HCT116 (cell line): Measurements from ENCODE around the gene OR6B1. TPM values are rescaled to one million over a fixed set of nuclear protein-coding genes. Genes with fewer than 3 reads are reported as not detected.

Experiments
- ATAC-seq: fragments of 200-7000 bp; cut with Tn5 transposase; 2 replicates; pipeline ENCODE4 v1.9.1; 2020; ENCODE audit warnings: mild to moderate bottlenecking, moderate library complexity
- BruUV-seq: library from RNA; stranded (reverse); fragments of 400-500 nt; replicated peaks from 2 replicates; lab custom pipeline; 2021; lab: Mats Ljungman, UMichigan
- CTCF ChIA-PET: fragments of 300-600 bp; sonication (Branson Sonifier 250); formaldehyde crosslinking; loops from one replicate; lab custom pipeline; 2021; ENCODE audit warnings: antibody characterized with exemption; lab: Charles Lee
- POLR2A ChIA-PET: fragments of 300-600, 350-600 bp; sonication (Branson Sonifier 250); formaldehyde crosslinking; loops from one replicate; lab custom pipeline; 2021; ENCODE audit warnings: antibody characterized with exemption; lab: Charles Lee
- RAD21 ChIA-PET, 2 experiments: fragments of 300-600 bp; sonication (Branson Sonifier 250); formaldehyde crosslinking; loops; one replicate each; lab custom pipeline; 2023; ENCODE audit warnings: low total read pairs in 2 of 2; ENCODE audit not compliant: uncharacterized antibody in 2 of 2, unreplicated experiment in 2 of 2, low non-redundant PET in 1 of 2; lab: Charles Lee
- DNase-seq: peaks from one replicate; pipeline ENCODE4 v3.0.0-alpha.2; 2010; ENCODE audit warnings: low read depth, low spot score
- H2AFZ ChIP-seq: fragments of 200-600 bp; shearing (Covaris generic), sonication (generic); 2 replicates; pipeline ENCODE4 v1.6.1; 2017; ENCODE audit warnings: low read depth, mixed run types, mixed read lengths, antibody characterized with exemption, low read length; ENCODE audit not compliant: poor library complexity, severe bottlenecking
- H3K27ac ChIP-seq: 2 replicates; pipeline ENCODE4 v1.5.1; 2012; ENCODE audit warnings: low read depth, low read length
- H3K27me3 ChIP-seq: fragments of 200-600 bp; sonication (generic); 2 replicates; pipeline ENCODE4 v1.6.1; 2016; ENCODE audit warnings: mixed run types, low read length, mixed read lengths; ENCODE audit not compliant: insufficient read depth
- H3K36me3 ChIP-seq, 2 experiments: fragments of 200-500 bp in 1 of 2; fragments of 200-600 bp in 1 of 2; sonication (Bioruptor generic) in 1 of 2; sonication (generic) in 1 of 2; 2 replicates each; pipeline versions ENCODE4 v1.5.1 to v1.6.1; 2014 to 2016; ENCODE audit warnings: low read length in 2 of 2, inconsistent platforms in 1 of 2, mixed read lengths in 1 of 2, mixed run types in 1 of 2; ENCODE audit not compliant: insufficient read depth in 2 of 2, control insufficient read depth in 1 of 2
- H3K4me1 ChIP-seq, 2 experiments: fragments of 200-600 bp in 1 of 2; sonication (generic) in 1 of 2; 2 replicates each; pipeline versions ENCODE4 v1.5.1 to v1.6.1; 2012 to 2017; ENCODE audit warnings: low read length in 2 of 2, inconsistent platforms in 1 of 2, mild to moderate bottlenecking in 1 of 2, mixed read lengths in 1 of 2, mixed run types in 1 of 2, moderate library complexity in 1 of 2; ENCODE audit not compliant: insufficient read depth in 2 of 2, control insufficient read depth in 1 of 2
- H3K4me2 ChIP-seq: fragments of 200-600 bp; sonication (generic); 2 replicates; pipeline ENCODE4 v1.6.1; 2017; ENCODE audit warnings: mixed run types, low read length, mixed read lengths
- H3K4me3 ChIP-seq, 2 experiments: fragments of 200-600 bp in 1 of 2; sonication (generic) in 1 of 2; replicated peaks in 1 of 2; 2 replicates each; pipeline ENCODE4 v1.5.1; 2011 to 2016; ENCODE audit warnings: low read length in 2 of 2, control low read depth in 1 of 2, low read depth in 1 of 2, mild to moderate bottlenecking in 1 of 2, mixed read lengths in 1 of 2, mixed run types in 1 of 2
- H3K79me2 ChIP-seq: fragments of 200-600 bp; sonication (generic); 2 replicates; pipeline ENCODE4 v1.6.1; 2017; ENCODE audit warnings: mild to moderate bottlenecking, mixed run types, low read length, moderate library complexity, mixed read lengths; ENCODE audit not compliant: insufficient read depth
- H3K9ac ChIP-seq: fragments of 200-600 bp; sonication (generic); 2 replicates; pipeline ENCODE4 v1.6.1; 2016; ENCODE audit warnings: low read length, mixed read lengths
- H3K9me2 ChIP-seq: fragments of 200-600 bp; sonication (generic), shearing (Covaris generic); 2 replicates; pipeline ENCODE4 v1.6.1; 2017; ENCODE audit warnings: mixed run types, mild to moderate bottlenecking, moderate library complexity; ENCODE audit not compliant: insufficient read depth
- H3K9me3 ChIP-seq, 2 experiments: fragments of 200-500 bp in 1 of 2; fragments of 200-600 bp in 1 of 2; sonication (Bioruptor generic) in 1 of 2; sonication (generic) in 1 of 2; 2 replicates each; pipeline ENCODE4 v1.6.1; 2014 to 2017; ENCODE audit warnings: low read length in 2 of 2, mixed read lengths in 2 of 2, inconsistent platforms in 1 of 2, low read depth in 1 of 2, mild to moderate bottlenecking in 1 of 2, mixed run types in 1 of 2, moderate library complexity in 1 of 2; ENCODE audit not compliant: control insufficient read depth in 1 of 2, insufficient read depth in 1 of 2
- H4K20me1 ChIP-seq: fragments of 200-600 bp; sonication (generic), shearing (Covaris generic); 2 replicates; pipeline ENCODE4 v1.6.1; 2017; ENCODE audit warnings: mixed run types, mild to moderate bottlenecking, moderate library complexity; ENCODE audit not compliant: insufficient read depth
- EGR1 ChIP-seq: IDR thresholded peaks from 2 replicates; pipeline ENCODE4 v1.6.1; 2012; ENCODE audit warnings: low read depth
- EZH2phosphoT487 ChIP-seq: fragments of 200-600 bp; IDR thresholded peaks from 2 replicates; pipeline ENCODE4 v1.6.1; 2018; ENCODE audit warnings: antibody characterized with exemption, borderline replicate concordance
- POLR2A ChIP-seq: IDR thresholded peaks from 2 replicates; pipeline ENCODE4 v1.7.0; 2011; ENCODE audit warnings: borderline replicate concordance; ENCODE audit not compliant: insufficient read depth, insufficient read length; ENCODE audit errors: extremely low read depth
- POLR2AphosphoS5 ChIP-seq: IDR thresholded peaks from 2 replicates; pipeline ENCODE4 v1.6.1; 2011; ENCODE audit warnings: mild to moderate bottlenecking, low read depth, low read length, moderate library complexity
- SRF ChIP-seq: IDR thresholded peaks from 2 replicates; pipeline ENCODE4 v1.6.1; 2012; ENCODE audit warnings: low read depth
- YY1 ChIP-seq: IDR thresholded peaks from 2 replicates; pipeline ENCODE4 v1.6.1; 2011; ENCODE audit warnings: low read length, low read depth, moderate library complexity, mild to moderate bottlenecking; ENCODE audit not compliant: insufficient replicate concordance; ENCODE audit errors: extremely low read depth
- ZNF274 ChIP-seq: fragments of 200-500 bp; sonication (Bioruptor generic); IDR thresholded peaks from 2 replicates; pipeline ENCODE4 v1.6.1; 2014; ENCODE audit warnings: mild to moderate bottlenecking, low read depth, low read length, inconsistent platforms
- intact Hi-C: fragments of 100-400 bp; cut with micrococcal nuclease; formaldehyde crosslinking; loops from 2 replicates; pipeline ENCODE4 v1.10.0; 2022
- total RNA-seq: library from RNA; stranded (reverse); gene quantifications from one replicate; pipeline ENCODE4 v1.2.1, GENCODE V29; 2021; ENCODE audit not compliant: unreplicated experiment
- TF ChIP-seq, protein P1 (sequence below), 3 experiments: fragments of 200-600 bp in 1 of 3; sonication (generic) in 1 of 3; IDR thresholded peaks in 2 of 3; conservative IDR thresholded peaks in 1 of 3; 2 replicates each; pipeline ENCODE4 v1.5.1; 2012 to 2017; ENCODE audit warnings: low read depth in 2 of 3, low read length in 2 of 3, antibody characterized with exemption in 1 of 3, borderline replicate concordance in 1 of 3, control low read depth in 1 of 3, mild to moderate bottlenecking in 1 of 3, mixed read lengths in 1 of 3, mixed run types in 1 of 3, moderate library complexity in 1 of 3; ENCODE audit not compliant: insufficient read depth in 1 of 3
- TF ChIP-seq, protein P2 (sequence below): IDR thresholded peaks from 2 replicates; pipeline ENCODE4 v1.6.1; 2012; ENCODE audit warnings: low read depth
- TF ChIP-seq, protein P3 (sequence below): IDR thresholded peaks from 2 replicates; pipeline ENCODE4 v1.6.1; 2012

OR6B1 gene
- total RNA-seq, 1 experiment from 2014 or later, result not detected

DNA sequence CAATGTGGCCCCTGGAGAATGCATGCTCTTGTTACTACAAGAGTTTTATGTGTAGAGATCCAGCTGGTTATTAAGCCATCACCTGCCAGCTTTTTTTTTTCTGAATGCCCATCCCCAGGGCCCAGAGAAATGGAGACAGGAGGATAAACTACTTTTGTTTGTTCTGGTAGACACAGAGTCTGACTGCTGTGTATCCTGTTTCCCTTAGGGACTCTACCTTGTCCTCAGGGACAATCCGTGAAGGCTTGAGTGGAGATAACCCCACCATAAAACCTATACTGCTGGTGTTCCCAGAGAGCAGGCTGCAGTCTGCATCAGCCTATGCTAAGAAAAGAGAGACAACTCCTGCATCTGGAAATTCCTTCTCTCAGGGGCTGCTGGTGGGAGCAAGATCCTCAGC, 48.5 kb downstream of the OR6B1 start, which contains the start of gene OR2A5:
TSS of gene OR2A5 (plus strand) at position 301 of the 400 bp plus-strand sequence. CDS start 1,454 bp downstream, outside the sequence.
- H3K9ac ChIP-seq, result no peak within 1 kb of the TSS
- no TSS peak for BruUV-seq

More for the DNA sequence above, 48.5 kb downstream of the OR6B1 start, which contains the start of gene OR2A5:
- H4K20me1 ChIP-seq, result no peaks in the 10 kb centered on the region
- ChIA-PET RAD21 (no interaction called here), POLR2A (no interaction called here), CTCF (no interaction called here)
- no peak for TF ChIP-seq EGR1
- TF ChIP-seq POLR2A, result no peak
- no peak for TF ChIP-seq SRF
- no peak for TF ChIP-seq YY1
- TF ChIP-seq, protein P1, sequence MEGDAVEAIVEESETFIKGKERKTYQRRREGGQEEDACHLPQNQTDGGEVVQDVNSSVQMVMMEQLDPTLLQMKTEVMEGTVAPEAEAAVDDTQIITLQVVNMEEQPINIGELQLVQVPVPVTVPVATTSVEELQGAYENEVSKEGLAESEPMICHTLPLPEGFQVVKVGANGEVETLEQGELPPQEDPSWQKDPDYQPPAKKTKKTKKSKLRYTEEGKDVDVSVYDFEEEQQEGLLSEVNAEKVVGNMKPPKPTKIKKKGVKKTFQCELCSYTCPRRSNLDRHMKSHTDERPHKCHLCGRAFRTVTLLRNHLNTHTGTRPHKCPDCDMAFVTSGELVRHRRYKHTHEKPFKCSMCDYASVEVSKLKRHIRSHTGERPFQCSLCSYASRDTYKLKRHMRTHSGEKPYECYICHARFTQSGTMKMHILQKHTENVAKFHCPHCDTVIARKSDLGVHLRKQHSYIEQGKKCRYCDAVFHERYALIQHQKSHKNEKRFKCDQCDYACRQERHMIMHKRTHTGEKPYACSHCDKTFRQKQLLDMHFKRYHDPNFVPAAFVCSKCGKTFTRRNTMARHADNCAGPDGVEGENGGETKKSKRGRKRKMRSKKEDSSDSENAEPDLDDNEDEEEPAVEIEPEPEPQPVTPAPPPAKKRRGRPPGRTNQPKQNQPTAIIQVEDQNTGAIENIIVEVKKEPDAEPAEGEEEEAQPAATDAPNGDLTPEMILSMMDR (IDR thresholded peaks at IDR 0.05 in 2 of 3, conservative IDR thresholded peaks at IDR 0.05 in 1 of 3; ENCODE audit: borderline replicate concordance in 1 of 3, insufficient read depth in 1 of 3, low read depth in 2 of 3, low read length in 2 of 3), result no peak
- TF ChIP-seq, protein P2, sequence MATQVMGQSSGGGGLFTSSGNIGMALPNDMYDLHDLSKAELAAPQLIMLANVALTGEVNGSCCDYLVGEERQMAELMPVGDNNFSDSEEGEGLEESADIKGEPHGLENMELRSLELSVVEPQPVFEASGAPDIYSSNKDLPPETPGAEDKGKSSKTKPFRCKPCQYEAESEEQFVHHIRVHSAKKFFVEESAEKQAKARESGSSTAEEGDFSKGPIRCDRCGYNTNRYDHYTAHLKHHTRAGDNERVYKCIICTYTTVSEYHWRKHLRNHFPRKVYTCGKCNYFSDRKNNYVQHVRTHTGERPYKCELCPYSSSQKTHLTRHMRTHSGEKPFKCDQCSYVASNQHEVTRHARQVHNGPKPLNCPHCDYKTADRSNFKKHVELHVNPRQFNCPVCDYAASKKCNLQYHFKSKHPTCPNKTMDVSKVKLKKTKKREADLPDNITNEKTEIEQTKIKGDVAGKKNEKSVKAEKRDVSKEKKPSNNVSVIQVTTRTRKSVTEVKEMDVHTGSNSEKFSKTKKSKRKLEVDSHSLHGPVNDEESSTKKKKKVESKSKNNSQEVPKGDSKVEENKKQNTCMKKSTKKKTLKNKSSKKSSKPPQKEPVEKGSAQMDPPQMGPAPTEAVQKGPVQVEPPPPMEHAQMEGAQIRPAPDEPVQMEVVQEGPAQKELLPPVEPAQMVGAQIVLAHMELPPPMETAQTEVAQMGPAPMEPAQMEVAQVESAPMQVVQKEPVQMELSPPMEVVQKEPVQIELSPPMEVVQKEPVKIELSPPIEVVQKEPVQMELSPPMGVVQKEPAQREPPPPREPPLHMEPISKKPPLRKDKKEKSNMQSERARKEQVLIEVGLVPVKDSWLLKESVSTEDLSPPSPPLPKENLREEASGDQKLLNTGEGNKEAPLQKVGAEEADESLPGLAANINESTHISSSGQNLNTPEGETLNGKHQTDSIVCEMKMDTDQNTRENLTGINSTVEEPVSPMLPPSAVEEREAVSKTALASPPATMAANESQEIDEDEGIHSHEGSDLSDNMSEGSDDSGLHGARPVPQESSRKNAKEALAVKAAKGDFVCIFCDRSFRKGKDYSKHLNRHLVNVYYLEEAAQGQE, result no peak
- TF ChIP-seq, protein P3, sequence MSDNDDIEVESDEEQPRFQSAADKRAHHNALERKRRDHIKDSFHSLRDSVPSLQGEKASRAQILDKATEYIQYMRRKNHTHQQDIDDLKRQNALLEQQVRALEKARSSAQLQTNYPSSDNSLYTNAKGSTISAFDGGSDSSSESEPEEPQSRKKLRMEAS, result no peak
- TF ChIP-seq ZNF274, result no peak
- no peak for TF ChIP-seq POLR2AphosphoS5
- TF ChIP-seq EZH2phosphoT487, result no peak
- no peaks in the 10 kb centered on the region for H3K9me3 ChIP-seq
- H3K27me3 ChIP-seq, result no peaks in the 10 kb centered on the region
- H3K4me1 ChIP-seq, result no peaks in the 10 kb centered on the region
- H3K9me2 ChIP-seq, result no peaks in the 10 kb centered on the region
- no peaks in the 10 kb centered on the region for H3K79me2 ChIP-seq
- ATAC-seq, result no peak
- H3K36me3 ChIP-seq, result no peaks in the 10 kb centered on the region
- no peak for DNase-seq
- no peak within 1 kb of the TSS for H3K4me2 ChIP-seq
- no peak within 1 kb of the TSS for H3K4me3 ChIP-seq
- H2AFZ ChIP-seq, result no peak within 1 kb of the TSS
- intact Hi-C loops, result no loop called here
- no peak within 1 kb of the TSS for H3K27ac ChIP-seq
